Trophoblast cell (in vitro differentiated cells and primary cell): Measurements from ENCODE around the gene STK10.

Experiments used
- DNase-seq, 2 donors: peaks; one replicate each; pipeline ENCODE4 v3.0.0-alpha.2; 2016
- H2AFZ ChIP-seq: 2 replicates; pipeline ENCODE4 v1.6.1; 2013; ENCODE audit warnings: low read length, moderate library complexity, mild to moderate bottlenecking; ENCODE audit not compliant: insufficient read depth, poor library complexity
- H2AK5ac ChIP-seq: 2 replicates; pipeline ENCODE4 v1.6.1; 2013; ENCODE audit warnings: mild to moderate bottlenecking, low read length
- H2BK120ac ChIP-seq: 2 replicates; pipeline ENCODE4 v1.6.1; 2013; ENCODE audit warnings: low read length, mild to moderate bottlenecking, moderate library complexity; ENCODE audit not compliant: insufficient read depth, poor library complexity
- H2BK12ac ChIP-seq: 2 replicates; pipeline ENCODE4 v1.6.1; 2013; ENCODE audit warnings: mild to moderate bottlenecking, low read length, moderate library complexity
- H2BK5ac ChIP-seq: 2 replicates; pipeline ENCODE4 v1.6.1; 2013; ENCODE audit warnings: low read length, low read depth, moderate library complexity, mild to moderate bottlenecking; ENCODE audit not compliant: poor library complexity
- H3K14ac ChIP-seq: 2 replicates; pipeline ENCODE4 v1.6.1; 2013; ENCODE audit warnings: mild to moderate bottlenecking, low read length
- H3K18ac ChIP-seq: 2 replicates; pipeline ENCODE4 v1.6.1; 2013; ENCODE audit warnings: mild to moderate bottlenecking, low read length
- H3K23ac ChIP-seq: 2 replicates; pipeline ENCODE4 v1.6.1; 2013; ENCODE audit warnings: low read length
- H3K27ac ChIP-seq: 2 replicates; pipeline ENCODE4 v1.5.1; 2013; ENCODE audit warnings: low read depth, mild to moderate bottlenecking, inconsistent platforms, low read length, moderate library complexity
- H3K27me3 ChIP-seq: 2 replicates; pipeline ENCODE4 v1.6.1; 2013; ENCODE audit warnings: inconsistent platforms, mild to moderate bottlenecking, low read length, moderate library complexity; ENCODE audit not compliant: insufficient read depth
- H3K36me3 ChIP-seq, 2 experiments: 1 replicate in 1 of 2; 2 replicates in 1 of 2; pipeline ENCODE4 v1.6.1; 2013; ENCODE audit warnings: low read length in 2 of 2, mild to moderate bottlenecking in 2 of 2, moderate library complexity in 1 of 2; ENCODE audit not compliant: insufficient read depth in 2 of 2, control insufficient read depth in 1 of 2
- H3K4ac ChIP-seq: 2 replicates; pipeline ENCODE4 v1.6.1; 2013; ENCODE audit warnings: low read depth, mild to moderate bottlenecking, low read length, moderate library complexity
- H3K4me1 ChIP-seq, 2 experiments: 1 replicate in 1 of 2; 2 replicates in 1 of 2; pipeline ENCODE4 v1.6.1; 2013; ENCODE audit warnings: low read length in 2 of 2, mild to moderate bottlenecking in 2 of 2, moderate library complexity in 1 of 2; ENCODE audit not compliant: insufficient read depth in 2 of 2, control insufficient read depth in 1 of 2
- H3K4me2 ChIP-seq: 2 replicates; pipeline ENCODE4 v1.6.1; 2013; ENCODE audit warnings: inconsistent platforms, mild to moderate bottlenecking, low read length, moderate library complexity
- H3K4me3 ChIP-seq: 2 replicates; pipeline ENCODE4 v1.5.1; 2013; ENCODE audit warnings: mild to moderate bottlenecking, low read depth, low read length, inconsistent platforms
- H3K79me1 ChIP-seq: one replicate; pipeline ENCODE4 v1.6.1; 2013; ENCODE audit warnings: low read length
- H3K79me2 ChIP-seq: 2 replicates; pipeline ENCODE4 v1.6.1; 2013; ENCODE audit warnings: low read length, mild to moderate bottlenecking; ENCODE audit not compliant: control insufficient read depth, insufficient read depth, poor library complexity
- H3K9ac ChIP-seq: 2 replicates; pipeline ENCODE4 v1.6.1; 2013; ENCODE audit warnings: mild to moderate bottlenecking, low read length
- H3K9me3 ChIP-seq: 2 replicates; pipeline ENCODE4 v1.6.1; 2013; ENCODE audit warnings: low read depth, mild to moderate bottlenecking, control low read depth, inconsistent platforms, low read length; ENCODE audit not compliant: insufficient read depth
- H4K12ac ChIP-seq: 2 replicates; pipeline ENCODE4 v1.6.1; 2013; ENCODE audit warnings: low read depth, mild to moderate bottlenecking, low read length, moderate library complexity
- H4K8ac ChIP-seq: 2 replicates; pipeline ENCODE4 v1.6.1; 2013; ENCODE audit warnings: low read depth, mild to moderate bottlenecking, low read length, moderate library complexity
- H4K91ac ChIP-seq: one replicate; pipeline ENCODE4 v1.6.1; 2013; ENCODE audit warnings: low read depth, mild to moderate bottlenecking, low read length, moderate library complexity
- WGBS: extraction: QIAGEN DNeasy Blood & Tissue Kit; methylation state at CpG from one replicate; pipeline ENCODE4 v1.1.7; 2013; ENCODE audit warnings: missing lambda C conversion rate; ENCODE audit not compliant: insufficient read length, insufficient coverage; ENCODE audit errors: extremely low coverage; 5-methylcytosine and 5-hydroxymethylcytosine counted together

Gene STK10

GRCh38 chr5:172164769-172165212 lies 23.2 kb downstream of the STK10 start:
- peaks cover 2 to 5% of the 10 kb centered on the region in 2 experiments for H3K36me3 ChIP-seq
- H3K23ac ChIP-seq: no peak overlapping the region
- WGBS: no CpG with 5 or more reads among the region's 13 CpGs
- H3K4ac ChIP-seq: peak overlapping the region; percentile 51
- no peak overlapping the region for H2BK12ac ChIP-seq
- no peak overlapping the region for H3K9ac ChIP-seq
- no peak overlapping the region for H2BK120ac ChIP-seq
- H4K12ac ChIP-seq: no peak overlapping the region
- no peak overlapping the region for H2BK5ac ChIP-seq
- DNase-seq: no peak
- no peaks in the 10 kb centered on the region for H3K79me1 ChIP-seq
- no peak overlapping the region for H4K8ac ChIP-seq
- H3K27me3 ChIP-seq: no peaks in the 10 kb centered on the region
- H2AK5ac ChIP-seq: no peak overlapping the region
- peaks cover 12 to 18% of the 10 kb centered on the region in 2 experiments for H3K4me1 ChIP-seq
- peak overlapping the region; percentile 43 for H3K18ac ChIP-seq
- no peak overlapping the region for H3K14ac ChIP-seq
- H3K4me2 ChIP-seq: no peak overlapping the region
- H2AFZ ChIP-seq: peak overlapping the region; percentile 44
- no peak overlapping the region for H3K27ac ChIP-seq
- peaks cover 6% of the 10 kb centered on the region for H3K79me2 ChIP-seq
- H3K4me3 ChIP-seq: no peak overlapping the region
- H4K91ac ChIP-seq: no peak overlapping the region
- H3K9me3 ChIP-seq: no peaks in the 10 kb centered on the region

- no peaks in the 10 kb centered on the region for H3K9me3 ChIP-seq
- no peak overlapping the region for H3K4me3 ChIP-seq
- no peak overlapping the region for H3K4ac ChIP-seq
- peaks cover 0 to 5% of the 10 kb centered on the region in 2 experiments for H3K36me3 ChIP-seq
- no peak overlapping the region for H3K23ac ChIP-seq
- H3K27ac ChIP-seq: no peak overlapping the region
- H3K14ac ChIP-seq: no peak overlapping the region
- H3K79me1 ChIP-seq: no peaks in the 10 kb centered on the region
- no peak overlapping the region for H3K9ac ChIP-seq
- H2BK12ac ChIP-seq: no peak overlapping the region
- H4K12ac ChIP-seq: no peak overlapping the region
- H3K79me2 ChIP-seq: peaks cover 3% of the 10 kb centered on the region
- no peak overlapping the region for H3K18ac ChIP-seq
- H2BK120ac ChIP-seq: no peak overlapping the region
- H2AK5ac ChIP-seq: no peak overlapping the region
- H4K8ac ChIP-seq: no peak overlapping the region
- peaks cover 12 to 15% of the 10 kb centered on the region in 2 experiments for H3K4me1 ChIP-seq
- H2AFZ ChIP-seq: no peak overlapping the region
- H3K4me2 ChIP-seq: no peak overlapping the region
- WGBS: no CpG with 5 or more reads among the region's 4 CpGs
- H2BK5ac ChIP-seq: no peak overlapping the region
- no peak overlapping the region for H4K91ac ChIP-seq
- DNase-seq: no peak
- H3K27me3 ChIP-seq: no peaks in the 10 kb centered on the region
These were observed 24.7 kb downstream of the STK10 start for GRCh38 chr5:172163346-172163745.

GRCh38 chr5:172162987-172163343 lies 25.1 kb downstream of the STK10 start:
- no peaks in the 10 kb centered on the region for H3K27me3 ChIP-seq
- H3K79me1 ChIP-seq: no peaks in the 10 kb centered on the region
- H2BK12ac ChIP-seq: no peak overlapping the region
- H3K4ac ChIP-seq: no peak overlapping the region
- no peak overlapping the region for H3K18ac ChIP-seq
- H3K4me2 ChIP-seq: no peak overlapping the region
- H3K23ac ChIP-seq: no peak overlapping the region
- H3K14ac ChIP-seq: no peak overlapping the region
- no peak for DNase-seq
- no peaks in the 10 kb centered on the region for H3K9me3 ChIP-seq
- H3K79me2 ChIP-seq: peaks cover 3% of the 10 kb centered on the region
- no peak overlapping the region for H3K9ac ChIP-seq
- H3K4me3 ChIP-seq: no peak overlapping the region
- H2AK5ac ChIP-seq: no peak overlapping the region
- no CpG with 5 or more reads among the region's 5 CpGs for WGBS
- no peak overlapping the region for H2BK5ac ChIP-seq
- no peak overlapping the region for H4K12ac ChIP-seq
- no peak overlapping the region for H4K8ac ChIP-seq
- no peak overlapping the region for H4K91ac ChIP-seq
- H3K27ac ChIP-seq: no peak overlapping the region
- no peak overlapping the region for H2AFZ ChIP-seq
- H2BK120ac ChIP-seq: no peak overlapping the region
- peaks cover 0 to 5% of the 10 kb centered on the region in 2 experiments for H3K36me3 ChIP-seq
- H3K4me1 ChIP-seq: peaks cover 12 to 15% of the 10 kb centered on the region in 2 experiments

- no peak overlapping the region for H3K23ac ChIP-seq
- no peak overlapping the region for H3K9ac ChIP-seq
- H2AK5ac ChIP-seq: peak overlapping the region; percentile 20
- WGBS: no CpG with 5 or more reads among the region's 5 CpGs
- no peaks in the 10 kb centered on the region for H3K27me3 ChIP-seq
- H3K9me3 ChIP-seq: no peaks in the 10 kb centered on the region
- peak overlapping the region; percentile 16 for H3K4ac ChIP-seq
- H4K8ac ChIP-seq: no peak overlapping the region
- no peak overlapping the region for H2AFZ ChIP-seq
- H2BK5ac ChIP-seq: no peak overlapping the region
- H3K79me2 ChIP-seq: peaks cover 3% of the 10 kb centered on the region
- H3K79me1 ChIP-seq: no peaks in the 10 kb centered on the region
- no peak overlapping the region for H3K4me2 ChIP-seq
- peak overlapping the region; percentile 10 for H4K12ac ChIP-seq
- no peak overlapping the region for H4K91ac ChIP-seq
- DNase-seq: peak in 1 of 2 donors; percentile 40
- H2BK12ac ChIP-seq: no peak overlapping the region
- peaks cover 12 to 15% of the 10 kb centered on the region in 2 experiments for H3K4me1 ChIP-seq
- no peak overlapping the region for H3K4me3 ChIP-seq
- H3K36me3 ChIP-seq: peaks cover 0 to 5% of the 10 kb centered on the region in 2 experiments
- no peak overlapping the region for H2BK120ac ChIP-seq
- H3K18ac ChIP-seq: peak overlapping the region; percentile 30
- H3K14ac ChIP-seq: peak overlapping the region; percentile 20
- H3K27ac ChIP-seq: no peak overlapping the region
These were observed 25.6 kb downstream of the STK10 start for GRCh38 chr5:172162323-172162986.
